GM08714 (cell line): ENCODE measurements around the gene SNX17.
A peak's percentile ranks its signal among the peaks of the same experiment; 100 is the strongest.

Experiments used
- H3K4me3 ChIP-seq: fragments of 200-500 bp; sonication (Bioruptor generic); 2 replicates; pipeline ENCODE4 v1.5.1; 2014; ENCODE audit warnings: mild to moderate bottlenecking, low read length, inconsistent platforms
- ZNF274 ChIP-seq: IDR thresholded peaks from 2 replicates; pipeline ENCODE4 v1.6.1; 2012; ENCODE audit warnings: mild to moderate bottlenecking, low read depth, low read length

Gene SNX17

GRCh38 chr2:27376866-27377617 lies 6.6 kb downstream of the SNX17 start:
- no peak overlapping the region for H3K4me3 ChIP-seq

GRCh38 chr2:27377618-27378095 lies 7.2 kb downstream of the SNX17 start:
- no peak overlapping the region for H3K4me3 ChIP-seq
- no peak for TF ChIP-seq ZNF274

More at GRCh38 chr2:27376866-27377617, 6.6 kb downstream of the SNX17 start:
- TF ChIP-seq ZNF274 = no peak

- H3K4me3 ChIP-seq = no peak overlapping the region
- no peak for TF ChIP-seq ZNF274
Observed at GRCh38 chr2:27378096-27378808, 7.8 kb downstream of the SNX17 start.

GRCh38 chr2:27378809-27379290 lies 8.4 kb downstream of the SNX17 start:
- TF ChIP-seq ZNF274 = no peak
- no peak overlapping the region for H3K4me3 ChIP-seq

- peak overlapping the region; percentile 87 for H3K4me3 ChIP-seq
- no peak for TF ChIP-seq ZNF274
Observed at GRCh38 chr2:27379383-27379835, 9.0 kb downstream of the SNX17 start.

- no peak for TF ChIP-seq ZNF274
Observed at GRCh38 chr2:27379836-27380625, 9.6 kb downstream of the SNX17 start.

GRCh38 chr2:27380626-27381545 lies 10.5 kb downstream of the SNX17 start, which contains the start of gene ZNF513:
ZNF513 (minus strand) TSS chr2:27380734; CDS start chr2:27380526, 208 bp downstream.
- peak within 1 kb of the TSS; percentile 87 for H3K4me3 ChIP-seq

More at GRCh38 chr2:27379836-27380625, 9.6 kb downstream of the SNX17 start:
- H3K4me3 ChIP-seq = peak overlapping the region; percentile 87

GRCh38 chr2:27381577-27382181 lies 11.3 kb downstream of the SNX17 start:
- TF ChIP-seq ZNF274 = no peak

More at GRCh38 chr2:27380626-27381545, 10.5 kb downstream of the SNX17 start, which contains the start of gene ZNF513:
- TF ChIP-seq ZNF274 = no peak

GRCh38 chr2:27390822-27391679 lies 20.6 kb downstream of the SNX17 start:
- TF ChIP-seq ZNF274 = no peak
- H3K4me3 ChIP-seq = no peak overlapping the region

More at GRCh38 chr2:27381577-27382181, 11.3 kb downstream of the SNX17 start:
- no peak overlapping the region for H3K4me3 ChIP-seq

GRCh38 chr2:27393225-27393624 lies 22.8 kb downstream of the SNX17 start:
- no peak overlapping the region for H3K4me3 ChIP-seq
- no peak for TF ChIP-seq ZNF274

- TF ChIP-seq ZNF274 = no peak
- H3K4me3 ChIP-seq = no peak overlapping the region
Observed at GRCh38 chr2:27398962-27399361, 28.5 kb downstream of the SNX17 start.
